Measurements from ENCODE around the gene HSPA1B. TPM values are rescaled to one million over a fixed set of nuclear protein-coding genes. Genes with fewer than 3 reads are reported as not detected.
"Not testable (repeated sequence)": the region's sequence is repeated elsewhere in the genome, so short reads cannot be mapped to it uniquely, and the experiment has no call there.

Gene HSPA1B
- total RNA-seq, 3 donors from 2014 or later (not counting 1 experiment from before 2014, with no cell fraction given): 8.5 to 112 (median 15.3) TPM

DNA sequence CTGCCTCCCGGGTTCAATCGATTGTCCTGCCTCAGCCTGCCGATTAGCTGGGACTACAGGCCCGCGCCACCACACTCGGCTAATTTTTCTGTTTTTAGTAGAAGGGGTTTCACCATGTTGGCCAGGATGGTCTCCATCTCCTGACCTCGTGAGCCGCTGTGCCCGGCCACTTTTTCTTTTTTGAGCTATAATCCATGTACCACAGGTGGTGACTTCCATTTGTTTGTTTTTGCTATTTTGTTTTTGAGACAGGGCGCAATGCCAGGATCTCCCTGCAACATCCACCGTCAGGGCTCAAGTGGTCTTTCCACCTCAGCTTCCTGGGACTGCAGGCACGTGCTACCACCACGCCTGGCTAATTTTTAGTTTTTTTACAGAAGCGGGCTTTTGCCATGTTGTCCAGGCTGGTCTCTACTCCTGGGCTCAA lies 8.5 kb downstream of the HSPA1B start:
- Histone ChIP-seq H3K4me3 (ENCODE audit: low read length) (peak overlapping the region; percentile 97), H3K27ac (ENCODE audit: low read length) (peak overlapping the region; percentile 98), H3K36me3 (ENCODE audit: control insufficient read depth, insufficient read depth, low read length) (peaks cover 34% of the 10 kb centered on the region), H3K9me3 (ENCODE audit: control insufficient read depth, insufficient read depth, low read length) (no peaks in the 10 kb centered on the region), H3K27me3 (ENCODE audit: control insufficient read depth, insufficient read depth, low read length) (no peaks in the 10 kb centered on the region), H3K4me1 (ENCODE audit: control insufficient read depth, insufficient read depth, low read length) (peaks cover 55% of the 10 kb centered on the region)
- peaks cover 34 to 35% of the 10 kb centered on the region in 2 donors for H3K4me1 Mint-ChIP-seq
- no peak for ATAC-seq
- peak overlapping the region; percentile 88 for H3K4me3 Mint-ChIP-seq
- 29% methylated on average over 14 of the region's 14 CpGs for WGBS (ENCODE audit: insufficient coverage)
- peak in 1 of 2 donors; percentile 34 for DNase-seq
- H3K27me3 Mint-ChIP-seq (ENCODE audit: low read depth in 2 of 2): no peaks in the 10 kb centered on the region
- peaks cover 6% of the 10 kb centered on the region for H3K36me3 Mint-ChIP-seq
- no peaks in the 10 kb centered on the region for H3K9me3 Mint-ChIP-seq
- TF ChIP-seq, protein P1, sequence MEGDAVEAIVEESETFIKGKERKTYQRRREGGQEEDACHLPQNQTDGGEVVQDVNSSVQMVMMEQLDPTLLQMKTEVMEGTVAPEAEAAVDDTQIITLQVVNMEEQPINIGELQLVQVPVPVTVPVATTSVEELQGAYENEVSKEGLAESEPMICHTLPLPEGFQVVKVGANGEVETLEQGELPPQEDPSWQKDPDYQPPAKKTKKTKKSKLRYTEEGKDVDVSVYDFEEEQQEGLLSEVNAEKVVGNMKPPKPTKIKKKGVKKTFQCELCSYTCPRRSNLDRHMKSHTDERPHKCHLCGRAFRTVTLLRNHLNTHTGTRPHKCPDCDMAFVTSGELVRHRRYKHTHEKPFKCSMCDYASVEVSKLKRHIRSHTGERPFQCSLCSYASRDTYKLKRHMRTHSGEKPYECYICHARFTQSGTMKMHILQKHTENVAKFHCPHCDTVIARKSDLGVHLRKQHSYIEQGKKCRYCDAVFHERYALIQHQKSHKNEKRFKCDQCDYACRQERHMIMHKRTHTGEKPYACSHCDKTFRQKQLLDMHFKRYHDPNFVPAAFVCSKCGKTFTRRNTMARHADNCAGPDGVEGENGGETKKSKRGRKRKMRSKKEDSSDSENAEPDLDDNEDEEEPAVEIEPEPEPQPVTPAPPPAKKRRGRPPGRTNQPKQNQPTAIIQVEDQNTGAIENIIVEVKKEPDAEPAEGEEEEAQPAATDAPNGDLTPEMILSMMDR (IDR thresholded peaks at IDR 0.05): no peak
- intact Hi-C loops (cut with micrococcal nuclease): no loop called here
- H3K27ac Mint-ChIP-seq: peak overlapping the region; percentile 94 to 96

DNA sequence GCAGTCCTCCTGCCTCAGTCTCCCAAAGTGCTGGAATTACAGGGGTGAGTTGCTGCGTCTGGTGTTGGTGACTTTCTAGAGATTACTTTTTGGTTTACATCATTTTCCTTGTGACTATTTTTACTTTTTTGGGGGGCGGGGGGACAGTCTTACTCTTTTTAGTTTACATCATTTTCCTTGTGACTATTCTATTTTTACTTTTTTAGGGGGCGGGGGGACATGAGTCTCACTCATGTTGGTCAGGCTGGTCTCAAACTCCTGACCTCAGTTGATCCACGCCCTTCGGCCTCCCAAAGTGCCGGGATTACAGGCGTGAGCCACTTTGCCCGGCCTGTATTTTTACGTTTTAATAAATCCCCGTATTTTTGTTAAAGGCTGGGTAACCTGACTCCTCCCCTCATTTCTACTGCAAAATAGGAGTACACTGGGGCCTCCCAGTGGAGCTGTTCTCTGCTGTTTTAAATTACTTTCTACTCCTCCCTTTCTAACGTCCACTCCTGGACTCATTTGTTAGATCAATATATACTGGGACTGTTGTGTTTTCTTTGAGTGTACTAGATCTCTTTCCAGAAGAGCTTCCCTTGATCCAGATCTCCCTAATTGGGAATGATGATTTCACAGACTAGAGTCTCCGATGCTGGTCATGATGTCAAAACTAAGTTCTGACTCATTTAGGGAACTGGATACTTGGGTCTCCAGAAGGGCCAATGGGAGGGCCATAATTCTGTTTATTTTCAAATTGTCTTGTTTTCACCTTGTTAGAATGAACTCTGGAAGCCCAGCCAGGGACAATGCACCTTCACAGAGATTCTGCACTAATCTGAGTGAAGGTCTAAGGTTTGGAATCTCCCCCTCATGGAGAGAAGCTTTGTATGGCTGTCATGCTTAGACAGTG lies 9.2 kb downstream of the HSPA1B start:
- intact Hi-C loops (cut with micrococcal nuclease): no loop called here
- H3K36me3 ChIP-seq (ENCODE audit: control insufficient read depth, insufficient read depth, low read length): peaks cover 34% of the 10 kb centered on the region
- Mint-ChIP-seq H3K9me3 (no peaks in the 10 kb centered on the region), H3K4me1 (peaks cover 34 to 35% of the 10 kb centered on the region in 2 donors), H3K4me3 (peak overlapping the region; percentile 88), H3K27me3 (ENCODE audit: low read depth in 2 of 2) (no peaks in the 10 kb centered on the region), H3K36me3 (peaks cover 6% of the 10 kb centered on the region), H3K27ac (peak overlapping the region; percentile 94 to 96)
- H3K27ac ChIP-seq (ENCODE audit: low read length): peak overlapping the region; percentile 98
- peaks cover 51% of the 10 kb centered on the region for H3K4me1 ChIP-seq (ENCODE audit: control insufficient read depth, insufficient read depth, low read length)
- 47% methylated on average over 10 of the region's 12 CpGs for WGBS (ENCODE audit: insufficient coverage)
- H3K9me3 ChIP-seq (ENCODE audit: control insufficient read depth, insufficient read depth, low read length): no peaks in the 10 kb centered on the region
- ATAC-seq: no peak
- DNase-seq: peak in 1 of 2 donors; percentile 62
- no peaks in the 10 kb centered on the region for H3K27me3 ChIP-seq (ENCODE audit: control insufficient read depth, insufficient read depth, low read length)
- TF ChIP-seq, protein P1 (IDR thresholded peaks at IDR 0.05): no peak
- H3K4me3 ChIP-seq (ENCODE audit: low read length): no peak overlapping the region

DNA sequence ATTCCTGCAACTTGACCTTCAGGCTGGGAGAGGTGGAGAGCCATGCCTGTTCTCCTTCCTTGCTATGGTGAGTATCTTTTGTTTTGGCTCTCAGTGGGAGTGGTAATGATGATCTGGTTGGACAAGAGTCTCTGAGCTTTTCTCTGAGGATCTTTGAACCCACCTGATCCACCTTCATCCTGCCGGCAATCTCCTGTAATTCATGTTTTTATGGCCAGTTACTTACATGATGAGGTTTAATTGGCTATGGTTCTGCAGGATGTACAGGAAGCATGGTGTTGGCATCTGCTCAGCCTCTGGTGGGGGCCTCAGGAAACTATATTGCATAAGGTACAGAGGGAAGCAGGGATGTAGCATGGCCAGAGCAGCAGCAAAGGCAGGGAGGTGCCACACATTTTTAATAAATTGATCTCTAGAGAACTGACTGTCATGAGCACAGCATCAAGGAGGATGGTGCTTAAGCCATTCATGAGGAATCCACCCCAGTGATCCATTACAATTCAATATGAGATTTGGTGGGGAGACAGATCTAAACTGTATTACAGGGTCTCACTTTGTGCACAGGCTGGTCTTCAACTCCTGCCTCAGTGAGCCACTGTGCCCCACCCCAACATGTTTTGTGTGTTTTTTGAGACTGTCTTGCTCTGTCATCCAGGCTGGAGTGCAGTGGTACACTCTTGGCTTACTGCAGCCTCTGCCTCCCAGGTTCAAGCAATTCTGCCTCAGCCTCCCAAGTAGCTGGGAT lies 10.0 kb downstream of the HSPA1B start:
- H3K4me3 Mint-ChIP-seq: peak overlapping the region; percentile 88
- no peaks in the 10 kb centered on the region for H3K27me3 Mint-ChIP-seq (ENCODE audit: low read depth in 2 of 2)
- H3K27me3 ChIP-seq (ENCODE audit: control insufficient read depth, insufficient read depth, low read length): no peaks in the 10 kb centered on the region
- peaks cover 6% of the 10 kb centered on the region for H3K36me3 Mint-ChIP-seq
- H3K27ac Mint-ChIP-seq: peak overlapping the region; percentile 94 to 96
- no CpG with 5 or more reads among the region's 1 CpG for WGBS (ENCODE audit: insufficient coverage)
- TF ChIP-seq, protein P1 (IDR thresholded peaks at IDR 0.05): no peak
- peaks cover 34 to 35% of the 10 kb centered on the region in 2 donors for H3K4me1 Mint-ChIP-seq
- H3K4me1 ChIP-seq (ENCODE audit: control insufficient read depth, insufficient read depth, low read length): peaks cover 51% of the 10 kb centered on the region
- no peaks in the 10 kb centered on the region for H3K9me3 ChIP-seq (ENCODE audit: control insufficient read depth, insufficient read depth, low read length)
- H3K4me3 ChIP-seq (ENCODE audit: low read length): no peak overlapping the region
- DNase-seq (peak in 1 of 2 donors; percentile 24), ATAC-seq (no peak)
- H3K36me3 ChIP-seq (ENCODE audit: control insufficient read depth, insufficient read depth, low read length): peaks cover 34% of the 10 kb centered on the region
- intact Hi-C loops (cut with micrococcal nuclease): no loop called here
- H3K9me3 Mint-ChIP-seq: no peaks in the 10 kb centered on the region
- H3K27ac ChIP-seq (ENCODE audit: low read length): peak overlapping the region; percentile 98

DNA sequence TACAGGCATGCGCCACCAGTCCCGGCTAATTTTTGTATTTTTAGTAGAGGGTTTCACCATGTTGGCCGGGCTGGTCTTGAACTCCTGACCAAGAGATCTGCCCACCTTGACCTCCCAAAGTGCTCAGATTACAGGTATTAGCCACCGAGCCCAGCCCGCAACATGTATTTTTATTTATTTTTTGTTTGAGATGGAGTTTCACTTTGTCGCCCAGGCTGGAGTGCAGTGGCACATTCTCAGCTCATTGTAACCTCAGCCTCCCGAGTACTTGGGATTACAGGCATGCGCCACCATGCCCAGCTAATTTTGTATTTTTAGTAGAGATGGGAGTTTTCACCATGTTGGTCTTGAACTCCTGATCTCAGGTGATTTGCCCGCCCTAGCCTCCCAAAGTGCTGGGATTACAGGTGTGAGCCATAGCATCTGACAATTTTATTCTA lies 10.6 kb downstream of the HSPA1B start:
- ATAC-seq; DNase-seq; H3K27me3 ChIP-seq (ENCODE audit: control insufficient read depth, insufficient read depth, low read length); H3K27me3 Mint-ChIP-seq (ENCODE audit: low read depth in 2 of 2); H3K4me3 Mint-ChIP-seq; H3K4me3 ChIP-seq (ENCODE audit: low read length); H3K27ac ChIP-seq (ENCODE audit: low read length); H3K9me3 Mint-ChIP-seq; intact Hi-C loops (cut with micrococcal nuclease); H3K9me3 ChIP-seq (ENCODE audit: control insufficient read depth, insufficient read depth, low read length); H3K36me3 Mint-ChIP-seq: not testable (repeated sequence)
- Histone ChIP-seq H3K4me1 (ENCODE audit: control insufficient read depth, insufficient read depth, low read length) (peaks cover 48% of the 10 kb centered on the region), H3K36me3 (ENCODE audit: control insufficient read depth, insufficient read depth, low read length) (peaks cover 34% of the 10 kb centered on the region)
- Mint-ChIP-seq H3K4me1 (peaks cover 34 to 35% of the 10 kb centered on the region in 2 donors), H3K27ac (peak overlapping the region in 1 of 2 donors; percentile 94)
- 81% methylated on average over 9 of the region's 9 CpGs for WGBS (ENCODE audit: insufficient coverage)
